HG02973 (cell line): ENCODE data around the gene HCFC2.

ENCODE experiments used
- ATAC-seq: cut with Tn5 transposase; IDR thresholded peaks from one replicate; pipeline ENCODE4 v1.9.1; 2021; ENCODE audit warnings: moderate library complexity; ENCODE audit not compliant: unreplicated experiment

Gene HCFC2

GRCh38 chr12:104152685-104153241 lies 88.4 kb downstream of the HCFC2 start:
- ATAC-seq = no peak

GRCh38 chr12:104154286-104154685 lies 90.0 kb downstream of the HCFC2 start:
- ATAC-seq = no peak

GRCh38 chr12:104154806-104155205 lies 90.5 kb downstream of the HCFC2 start:
- ATAC-seq = no peak
